GM19099 (cell line): ENCODE measurements around the gene TEX12.

ENCODE experiments used
- POLR2A ChIP-seq: IDR thresholded peaks from 3 replicates; pipeline ENCODE4 v1.6.1; 2011; ENCODE audit warnings: low read depth; ENCODE audit not compliant: insufficient read length; ENCODE audit errors: extremely low read depth

TEX12 gene

GRCh38 chr11:112185883-112186282 is 18.7 kb downstream of the TEX12 start:
- TF ChIP-seq POLR2A = no peak

GRCh38 chr11:112186304-112186703 is 19.1 kb downstream of the TEX12 start:
- TF ChIP-seq POLR2A = no peak

- no peak for TF ChIP-seq POLR2A
Measured at GRCh38 chr11:112195951-112196351, 28.8 kb downstream of the TEX12 start.

GRCh38 chr11:112196519-112197087 is 29.4 kb downstream of the TEX12 start:
- no peak for TF ChIP-seq POLR2A

- TF ChIP-seq POLR2A = no peak
Measured at GRCh38 chr11:112200252-112200651, 33.1 kb downstream of the TEX12 start.

GRCh38 chr11:112206071-112206470 is 38.9 kb downstream of the TEX12 start:
- TF ChIP-seq POLR2A = no peak

GRCh38 chr11:112210890-112211289 is 43.7 kb downstream of the TEX12 start:
- TF ChIP-seq POLR2A = no peak

- no peak for TF ChIP-seq POLR2A
Measured at GRCh38 chr11:112211536-112211935, 44.4 kb downstream of the TEX12 start.

GRCh38 chr11:112212290-112212689 is 45.1 kb downstream of the TEX12 start:
- no peak for TF ChIP-seq POLR2A

GRCh38 chr11:112212710-112213109 is 45.5 kb downstream of the TEX12 start:
- no peak for TF ChIP-seq POLR2A

- no peak for TF ChIP-seq POLR2A
Measured at GRCh38 chr11:112213753-112214152, 46.6 kb downstream of the TEX12 start.

- TF ChIP-seq POLR2A = no peak
Measured at GRCh38 chr11:112215621-112216020, 48.4 kb downstream of the TEX12 start.

- TF ChIP-seq POLR2A = no peak
Measured at GRCh38 chr11:112216561-112217105, 49.5 kb downstream of the TEX12 start.

GRCh38 chr11:112219476-112220232 is 52.5 kb downstream of the TEX12 start:
- no peak for TF ChIP-seq POLR2A

- no peak for TF ChIP-seq POLR2A
Measured at GRCh38 chr11:112221274-112221835, 54.2 kb downstream of the TEX12 start.
